GM19324 (cell line): Measurements from ENCODE around the gene PFDN5.

Source experiments
- ATAC-seq: cut with Tn5 transposase; IDR thresholded peaks from one replicate; pipeline ENCODE4 v1.9.1; 2021; ENCODE audit warnings: mild to moderate bottlenecking, moderate library complexity; ENCODE audit not compliant: unreplicated experiment, low FRiP score

Gene PFDN5

DNA sequence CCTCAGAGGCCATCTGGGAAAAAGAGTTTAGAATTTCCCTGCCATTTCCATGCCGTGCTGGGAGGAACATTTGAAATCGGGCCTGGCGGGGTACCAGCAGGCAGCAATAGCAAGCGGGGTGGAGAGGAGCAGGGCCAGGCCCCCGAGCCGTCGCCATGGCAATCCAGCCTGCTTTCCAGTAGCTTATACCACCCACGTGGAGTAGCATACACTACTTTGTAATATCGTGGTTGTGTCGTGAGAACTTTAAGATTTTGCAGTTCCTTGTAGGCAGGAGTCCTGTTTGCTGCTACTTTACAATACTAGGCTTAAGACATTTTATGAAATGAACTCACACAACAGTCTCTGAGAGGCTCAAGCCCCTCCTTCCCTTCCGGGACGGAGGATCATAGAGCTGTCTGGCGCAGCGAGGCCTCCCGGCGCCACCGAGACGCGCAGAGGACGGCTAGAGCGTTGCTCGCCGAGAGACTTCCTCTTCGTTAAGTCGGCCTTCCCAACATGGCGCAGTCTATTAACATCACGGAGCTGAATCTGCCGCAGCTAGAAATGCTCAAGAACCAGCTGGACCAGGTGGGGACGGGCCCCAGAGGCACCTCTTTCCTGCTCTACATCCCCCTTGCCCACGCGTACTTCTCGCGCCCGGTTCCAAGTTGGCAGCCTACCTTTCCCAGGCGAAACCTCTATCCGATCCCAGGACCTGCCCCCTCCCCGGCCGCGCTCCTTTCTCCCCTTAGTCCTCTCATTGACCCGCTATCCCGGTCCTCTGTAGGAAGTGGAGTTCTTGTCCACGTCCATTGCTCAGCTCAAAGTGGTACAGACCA lies at the start of gene PFDN5:
TSS of gene PFDN5 (plus strand) at position 473 of the 821 bp plus-strand sequence. CDS start at position 499, 26 bp downstream.
- ATAC-seq = peak; percentile 74

DNA sequence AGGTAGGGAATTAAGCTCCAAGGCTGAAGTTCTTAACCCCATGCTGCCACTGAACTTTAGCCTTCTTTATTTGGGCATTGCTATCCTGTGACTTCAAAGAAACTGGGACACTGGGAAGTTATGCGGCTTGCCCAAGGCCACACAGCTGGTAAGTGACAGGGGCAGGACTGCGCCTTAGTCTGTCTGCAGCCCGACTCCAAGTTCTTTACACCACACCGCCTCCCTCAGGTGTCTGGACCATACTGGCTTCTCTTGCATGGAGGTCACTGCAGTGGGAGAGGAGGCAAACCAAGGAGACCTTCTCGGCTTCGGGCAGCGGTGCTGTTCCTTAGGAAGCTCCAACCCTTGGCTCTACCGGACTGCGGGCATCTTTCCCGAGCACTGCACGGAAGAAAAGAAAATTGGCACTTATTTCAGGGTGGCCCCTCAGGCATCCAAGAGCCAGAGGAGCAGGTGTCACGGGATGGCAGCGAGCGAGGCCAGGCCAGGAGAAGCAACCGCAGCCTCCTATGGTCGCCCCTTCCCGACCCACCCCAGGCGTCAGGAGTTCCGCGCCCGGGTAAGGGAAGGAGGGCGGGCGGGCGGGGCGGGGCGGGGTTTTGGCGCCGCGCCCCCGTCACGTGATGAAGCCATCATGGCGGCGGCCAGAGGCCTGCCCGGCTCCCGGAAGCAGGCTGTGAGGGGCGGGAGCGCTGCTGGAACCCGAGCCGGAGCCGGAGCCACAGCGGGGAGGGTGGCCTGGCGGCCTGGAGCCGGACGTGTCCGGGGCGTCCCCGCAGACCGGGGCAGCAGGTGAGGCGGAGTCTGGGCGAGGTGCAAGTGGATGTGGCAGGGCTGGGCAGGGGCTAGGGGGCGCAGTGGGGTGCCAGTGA lies 43.6 kb upstream of the PFDN5 start:
- ATAC-seq = peak; percentile 80

DNA sequence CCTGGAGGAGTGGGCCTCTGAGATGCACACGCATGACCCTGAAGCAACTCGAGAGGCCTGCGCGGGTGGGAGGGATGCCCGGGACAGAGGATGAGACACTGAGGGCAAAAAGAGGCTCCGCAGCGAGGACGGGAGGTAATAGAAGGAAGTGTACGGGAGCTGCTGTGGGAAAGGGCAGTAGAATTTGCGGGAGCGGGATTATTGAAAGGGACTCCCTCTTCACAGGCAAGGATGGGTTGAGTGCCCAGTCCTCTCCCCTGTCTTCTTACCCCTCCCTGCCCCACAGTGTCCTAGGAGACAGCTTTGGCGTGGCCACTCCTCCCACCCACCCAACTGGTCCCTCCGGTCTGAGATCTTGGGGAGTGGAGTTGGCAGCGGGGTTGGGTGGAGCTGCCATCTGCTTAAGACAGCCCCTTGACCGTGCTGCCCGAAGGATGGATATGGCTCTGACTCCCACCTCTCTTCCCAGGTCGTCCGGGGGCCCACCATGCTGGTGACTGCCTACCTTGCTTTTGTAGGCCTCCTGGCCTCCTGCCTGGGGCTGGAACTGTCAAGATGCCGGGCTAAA lies 42.9 kb upstream of the PFDN5 start:
- ATAC-seq = no peak

DNA sequence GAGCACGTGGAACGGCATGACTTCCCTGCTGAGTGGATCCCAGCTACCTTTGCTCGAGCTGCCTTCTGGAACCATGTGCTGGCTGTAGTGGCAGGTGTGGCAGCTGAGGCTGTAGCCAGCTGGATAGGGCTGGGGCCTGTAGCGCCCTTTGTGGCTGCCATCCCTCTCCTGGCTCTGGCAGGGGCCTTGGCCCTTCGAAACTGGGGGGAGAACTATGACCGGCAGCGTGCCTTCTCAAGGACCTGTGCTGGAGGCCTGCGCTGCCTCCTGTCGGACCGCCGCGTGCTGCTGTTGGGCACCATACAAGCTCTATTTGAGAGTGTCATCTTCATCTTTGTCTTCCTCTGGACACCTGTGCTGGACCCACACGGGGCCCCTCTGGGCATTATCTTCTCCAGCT lies 42.0 kb upstream of the PFDN5 start:
- no peak for ATAC-seq

DNA sequence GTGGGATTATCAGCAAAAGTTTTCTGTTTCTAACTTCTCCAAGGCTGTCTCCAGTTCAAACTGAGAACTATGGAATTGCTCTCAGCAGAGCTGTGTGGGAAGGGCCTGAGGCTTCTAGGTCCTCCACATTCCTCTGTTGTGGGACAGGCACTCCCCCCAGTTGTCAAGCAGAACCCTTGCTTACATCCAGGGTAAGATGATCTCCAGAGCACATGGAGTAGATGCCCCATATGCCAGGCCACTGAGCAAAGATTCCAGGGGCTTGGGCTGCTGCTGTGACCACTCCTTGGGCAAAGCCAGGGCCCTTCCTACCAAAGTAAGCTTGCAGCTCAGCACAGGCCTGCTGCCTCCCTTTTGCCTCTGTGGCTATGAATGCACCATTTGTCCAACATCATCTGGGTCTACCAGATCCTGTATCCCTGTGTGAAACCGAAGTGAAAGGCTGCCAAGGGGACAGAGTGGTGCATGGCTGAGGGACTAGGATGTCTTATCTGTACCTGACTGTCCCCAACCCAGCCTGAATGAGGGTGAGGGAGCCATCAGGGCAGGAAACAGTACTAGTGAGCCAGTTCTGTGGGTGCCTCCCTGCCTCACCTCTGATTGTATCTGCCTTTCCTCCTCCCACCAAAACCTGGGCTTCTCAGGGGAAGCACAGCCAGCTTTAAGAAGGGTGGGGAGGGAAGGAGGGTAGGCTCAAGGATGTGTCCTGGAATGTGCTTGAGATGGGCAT lies 40.4 kb upstream of the PFDN5 start:
- no peak for ATAC-seq

DNA sequence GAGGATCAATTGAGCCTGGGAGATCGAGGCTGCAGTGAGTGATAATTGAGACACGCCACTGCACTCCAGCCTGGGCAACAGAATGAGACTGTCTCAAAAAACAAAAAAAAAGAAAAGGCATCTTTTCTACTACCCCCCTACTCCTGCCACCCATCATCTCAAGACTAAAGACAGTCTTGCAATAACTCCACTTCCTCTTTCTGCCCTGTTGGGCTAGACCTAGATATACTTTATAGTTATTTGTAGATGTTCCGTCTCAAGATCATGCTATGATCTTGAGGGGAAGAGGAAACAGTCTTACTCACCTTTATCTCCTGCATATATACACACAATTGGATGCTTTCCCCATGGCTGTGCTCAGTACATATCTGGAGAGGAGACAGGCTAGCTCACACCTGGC lies 39.3 kb upstream of the PFDN5 start:
- ATAC-seq = no peak

DNA sequence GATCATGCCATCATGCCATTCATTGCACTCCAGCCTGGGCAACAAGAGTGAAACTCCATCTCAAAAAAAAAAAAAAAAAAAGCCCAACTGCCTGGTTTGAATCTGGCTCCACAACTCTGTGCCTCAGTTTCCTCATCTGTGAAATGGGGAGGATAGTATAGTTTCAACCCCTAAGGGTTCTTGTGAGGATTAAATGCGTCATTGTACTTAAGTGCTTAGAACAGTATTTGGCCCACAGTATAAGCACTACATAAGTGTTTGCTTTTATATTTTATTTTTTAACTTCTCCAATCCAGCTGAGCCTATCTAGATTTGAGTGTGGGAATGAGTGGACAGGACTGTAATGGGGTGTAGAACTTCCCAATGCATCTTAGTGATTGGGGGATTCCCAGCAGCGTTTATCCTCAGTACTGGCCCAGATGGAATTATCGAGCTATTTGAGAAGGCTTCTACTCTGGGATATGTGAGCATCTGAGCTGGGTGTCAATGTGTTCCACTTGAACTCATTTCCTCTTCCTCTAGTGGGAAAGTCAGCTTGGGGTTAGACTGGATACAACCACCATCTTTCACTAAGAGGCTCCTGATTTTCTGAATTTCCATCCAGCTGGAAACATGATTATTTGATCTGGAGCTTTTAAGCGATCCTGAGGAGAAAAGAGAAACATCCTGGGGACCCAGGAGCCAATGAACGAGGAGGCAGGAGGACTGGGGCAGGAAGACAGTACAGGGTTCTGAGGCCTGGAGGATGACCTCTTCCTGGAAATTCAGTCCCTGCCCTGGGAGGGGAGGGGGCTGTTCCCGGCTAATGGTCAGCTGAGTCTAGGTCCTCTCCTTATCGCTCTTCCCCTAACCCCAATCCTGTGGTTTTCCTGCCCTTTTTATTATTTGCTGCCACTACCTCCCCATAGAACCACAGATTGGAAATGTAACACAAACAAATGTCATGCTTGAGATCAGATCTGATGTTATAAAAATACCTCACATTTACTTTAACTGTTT lies 36.5 kb upstream of the PFDN5 start:
- no peak for ATAC-seq

DNA sequence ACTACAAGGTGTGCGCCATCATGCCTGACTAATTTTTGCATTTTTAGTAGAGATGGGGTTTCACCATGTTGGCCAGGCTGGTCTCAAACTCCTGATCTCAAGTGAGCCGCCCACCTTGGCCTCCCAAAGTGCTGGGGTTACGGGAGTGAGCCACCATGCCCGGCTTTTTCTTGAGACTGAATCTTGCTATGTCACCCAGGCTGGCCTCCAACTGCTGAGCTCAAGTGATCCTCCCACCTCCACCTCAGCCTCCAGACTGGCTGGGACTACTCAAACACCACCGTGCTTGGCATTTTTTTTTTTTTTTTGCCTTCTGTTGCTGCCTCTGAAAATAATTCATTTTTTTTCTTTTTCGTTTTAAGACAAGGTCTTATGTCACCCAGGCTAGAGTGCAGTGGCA lies 35.5 kb upstream of the PFDN5 start:
- no peak for ATAC-seq

DNA sequence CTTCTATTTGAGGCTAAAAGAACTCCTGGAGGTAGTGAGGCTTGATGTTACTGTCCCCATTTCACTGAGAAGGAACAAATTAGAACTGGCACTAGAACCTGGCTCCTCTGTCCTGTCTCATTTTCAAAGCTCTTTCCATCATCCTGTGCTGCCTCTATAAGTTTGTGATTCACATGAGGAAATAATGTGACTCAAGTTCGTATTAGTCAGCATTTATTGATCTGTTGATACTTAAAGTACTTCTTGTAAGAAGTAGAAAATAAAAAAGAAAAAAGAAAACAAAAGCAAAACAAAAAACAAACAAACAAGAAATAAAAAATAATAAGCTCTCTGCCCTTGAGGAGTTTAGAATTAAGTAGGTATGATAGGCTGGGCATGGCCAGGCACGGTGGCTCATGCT lies 29.6 kb upstream of the PFDN5 start:
- ATAC-seq = no peak

DNA sequence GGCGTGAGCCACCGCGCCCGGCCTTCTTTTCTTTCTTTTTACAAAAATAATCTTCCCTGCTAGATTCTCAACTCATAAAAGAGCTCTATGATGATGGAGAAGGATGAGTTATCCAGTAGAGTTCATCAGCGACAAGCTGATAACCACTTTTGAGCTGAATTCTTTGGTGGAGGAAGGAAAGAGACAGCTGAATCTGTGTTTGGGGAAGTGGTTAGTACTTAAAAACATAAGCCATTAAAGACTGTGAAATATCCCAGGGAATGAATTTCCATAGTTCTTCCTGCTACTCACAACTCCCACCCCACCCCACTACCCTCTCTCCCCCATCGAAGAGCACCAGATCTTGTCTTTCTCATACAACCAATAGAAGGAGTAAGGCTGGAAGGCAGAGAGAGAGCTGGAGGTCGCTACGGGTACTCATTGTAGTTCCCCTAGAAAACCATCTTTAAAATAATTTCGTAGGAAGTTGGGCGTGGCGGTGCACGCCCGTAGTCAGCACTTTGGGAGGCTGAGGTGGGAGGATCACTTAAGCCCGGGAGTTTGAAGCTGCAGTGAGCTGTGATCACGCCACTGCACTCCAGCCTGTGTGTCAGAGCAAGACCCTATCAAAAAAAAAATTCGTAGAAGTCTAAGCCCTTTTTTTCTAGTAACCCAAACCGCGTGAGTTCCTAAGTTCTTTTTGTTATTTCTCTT lies 27.9 kb upstream of the PFDN5 start:
- ATAC-seq = no peak

DNA sequence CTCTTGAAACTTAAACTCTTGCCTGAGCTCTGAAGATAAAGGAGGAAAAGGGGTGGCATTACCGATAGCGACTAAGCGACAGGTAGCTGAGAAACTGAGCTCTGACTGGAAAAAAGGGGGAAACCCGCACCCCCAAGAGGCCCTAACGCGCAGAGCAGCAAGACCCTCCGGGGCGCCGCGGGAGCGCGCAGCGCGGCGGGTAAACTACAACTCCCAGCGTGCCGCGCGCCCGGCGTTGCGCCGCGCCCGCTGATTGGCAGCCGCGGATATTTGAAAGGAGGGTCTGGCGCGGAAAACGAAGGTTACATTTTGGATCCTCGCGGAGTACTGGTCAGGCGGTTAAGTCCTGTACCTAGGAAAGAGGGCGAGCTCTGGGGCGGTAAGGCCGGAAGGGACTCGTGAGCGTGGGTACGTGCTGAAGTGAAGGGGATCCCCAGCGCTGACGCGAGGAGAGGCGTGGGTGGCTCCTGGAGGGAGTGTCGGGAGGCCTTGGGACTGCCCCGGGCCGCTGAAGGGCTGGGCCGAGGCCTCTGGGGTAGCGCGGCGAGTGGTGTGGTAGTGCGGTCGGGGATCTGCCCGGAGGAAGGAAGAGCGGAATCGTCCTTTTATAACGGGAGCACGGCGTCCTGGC lies 27.2 kb upstream of the PFDN5 start, which contains the start of gene ESPL1:
TSS of gene ESPL1 (plus strand) at position 301 of the 631 bp plus-strand sequence. CDS start 468 bp downstream, outside the sequence.
- ATAC-seq = peak; percentile 90

DNA sequence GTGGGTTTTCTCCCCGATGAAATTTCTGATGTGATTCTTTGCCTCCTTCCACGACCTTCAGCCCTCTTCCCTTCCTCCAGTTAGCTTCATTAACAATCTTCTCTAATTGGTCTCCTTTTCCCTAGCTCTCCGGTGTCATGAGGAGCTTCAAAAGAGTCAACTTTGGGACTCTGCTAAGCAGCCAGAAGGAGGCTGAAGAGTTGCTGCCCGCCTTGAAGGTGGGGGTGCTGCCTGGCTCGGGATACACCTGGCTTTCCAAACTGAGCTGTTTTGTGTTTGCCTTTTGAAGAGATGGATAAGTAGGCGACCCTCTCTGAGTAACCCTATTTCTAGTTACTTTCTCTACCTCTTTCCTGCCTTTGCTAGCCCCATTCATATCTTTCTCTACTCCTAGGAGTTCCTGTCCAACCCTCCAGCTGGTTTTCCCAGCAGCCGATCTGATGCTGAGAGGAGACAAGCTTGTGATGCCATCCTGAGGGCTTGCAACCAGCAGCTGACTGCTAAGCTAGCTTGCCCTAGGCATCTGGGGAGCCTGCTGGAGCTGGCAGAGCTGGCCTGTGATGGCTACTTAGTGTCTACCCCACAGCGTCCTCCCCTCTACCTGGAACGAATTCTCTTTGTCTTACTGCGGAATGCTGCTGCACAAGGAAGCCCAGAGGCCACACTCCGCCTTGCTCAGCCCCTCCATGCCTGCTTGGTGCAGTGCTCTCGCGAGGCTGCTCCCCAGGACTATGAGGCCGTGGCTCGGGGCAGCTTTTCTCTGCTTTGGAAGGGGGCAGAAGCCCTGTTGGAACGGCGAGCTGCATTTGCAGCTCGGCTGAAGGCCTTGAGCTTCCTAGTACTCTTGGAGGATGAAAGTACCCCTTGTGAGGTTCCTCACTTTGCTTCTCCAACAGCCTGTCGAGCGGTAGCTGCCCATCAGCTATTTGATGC lies 26.4 kb upstream of the PFDN5 start:
- ATAC-seq = no peak

DNA sequence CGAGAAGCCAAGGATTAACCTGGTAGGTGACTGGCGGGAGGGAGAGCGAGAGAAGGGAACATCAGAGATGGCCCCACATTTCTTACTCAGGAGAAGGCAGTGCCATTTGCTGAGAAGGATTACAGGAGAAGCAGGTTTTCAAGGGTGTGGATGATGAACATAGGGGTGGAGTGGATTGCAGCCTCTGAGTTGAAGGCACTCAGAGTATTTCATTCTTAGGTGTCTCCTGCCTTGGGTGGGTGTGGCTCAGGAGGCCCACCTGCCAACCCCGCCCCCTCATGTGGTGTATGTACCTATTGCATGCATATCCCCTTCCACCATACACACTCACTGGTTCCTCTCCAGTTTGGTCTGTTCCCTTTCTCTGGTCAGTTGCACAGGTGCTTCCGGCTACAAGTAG lies 20.9 kb upstream of the PFDN5 start:
- no peak for ATAC-seq

DNA sequence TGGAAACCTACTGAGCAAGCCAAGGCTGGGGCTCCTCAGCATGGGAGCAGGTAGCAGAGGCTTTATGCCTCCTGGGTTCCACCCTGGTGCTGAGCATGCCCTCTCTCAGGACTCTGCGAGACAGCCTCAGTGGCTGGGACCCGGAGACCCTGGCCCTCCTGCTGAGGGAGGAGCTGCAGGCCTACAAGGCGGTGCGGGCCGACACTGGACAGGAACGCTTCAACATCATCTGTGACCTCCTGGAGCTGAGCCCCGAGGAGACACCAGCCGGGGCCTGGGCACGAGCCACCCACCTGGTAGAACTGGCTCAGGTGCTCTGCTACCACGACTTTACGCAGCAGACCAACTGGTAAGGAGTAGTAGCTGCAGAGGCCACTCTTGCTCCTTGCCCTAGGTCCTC lies 18.8 kb upstream of the PFDN5 start:
- ATAC-seq = no peak

DNA sequence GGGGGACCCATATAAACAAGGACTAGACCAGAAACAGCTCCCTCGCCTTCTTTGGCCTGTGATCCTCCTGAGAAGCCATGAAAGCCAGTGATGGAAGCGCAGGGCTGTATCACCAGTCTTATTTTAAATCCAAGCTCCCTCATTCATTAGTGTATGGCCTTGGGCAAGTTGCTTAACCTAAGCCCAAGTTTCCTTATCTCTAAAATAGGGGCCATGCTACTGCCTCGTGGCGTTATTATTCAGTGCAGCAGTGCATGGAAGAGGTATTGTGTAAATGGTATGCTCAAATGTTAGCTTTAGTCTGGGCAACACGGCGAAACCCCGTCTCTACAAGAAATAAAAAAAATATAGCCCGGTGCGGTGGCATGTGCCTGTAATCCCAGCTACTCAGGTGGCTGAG lies 17.4 kb upstream of the PFDN5 start:
- ATAC-seq = no peak

DNA sequence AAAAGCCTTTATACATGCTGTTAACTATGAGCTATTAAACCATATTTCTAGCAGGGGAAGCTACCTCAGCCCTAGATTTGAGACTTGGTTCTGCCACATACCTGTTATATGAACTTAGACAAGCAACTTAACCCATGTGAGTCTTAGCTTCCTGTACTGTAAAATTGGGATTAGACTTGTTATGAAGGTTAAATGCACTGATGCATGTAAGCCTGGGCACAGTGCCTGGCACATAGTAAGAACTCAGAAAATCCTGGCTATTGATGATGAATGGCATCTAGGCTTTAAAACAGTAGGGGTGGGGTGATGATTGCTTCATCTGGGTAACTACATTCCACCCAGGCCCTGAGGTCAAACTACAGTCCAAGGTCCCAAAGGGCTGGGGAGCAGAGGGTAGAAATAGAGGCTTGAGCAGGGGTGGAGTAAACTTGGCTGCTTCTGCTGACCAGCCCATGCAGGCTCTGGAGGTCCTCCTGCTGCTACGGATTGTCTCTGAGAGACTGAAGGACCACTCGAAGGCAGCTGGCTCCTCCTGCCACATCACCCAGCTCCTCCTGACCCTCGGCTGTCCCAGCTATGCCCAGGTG lies 16.0 kb upstream of the PFDN5 start:
- no peak for ATAC-seq
